ENCODE data around the gene ASCL5.

The ASCL5 gene

GRCh38 chr1:201125019-201125418 is 2.0 kb downstream of the ASCL5 start:
- no peak for DNase-seq (ENCODE audit: low spot score)
- no peak overlapping the region for H3K27ac ChIP-seq
- TF ChIP-seq, protein P1, sequence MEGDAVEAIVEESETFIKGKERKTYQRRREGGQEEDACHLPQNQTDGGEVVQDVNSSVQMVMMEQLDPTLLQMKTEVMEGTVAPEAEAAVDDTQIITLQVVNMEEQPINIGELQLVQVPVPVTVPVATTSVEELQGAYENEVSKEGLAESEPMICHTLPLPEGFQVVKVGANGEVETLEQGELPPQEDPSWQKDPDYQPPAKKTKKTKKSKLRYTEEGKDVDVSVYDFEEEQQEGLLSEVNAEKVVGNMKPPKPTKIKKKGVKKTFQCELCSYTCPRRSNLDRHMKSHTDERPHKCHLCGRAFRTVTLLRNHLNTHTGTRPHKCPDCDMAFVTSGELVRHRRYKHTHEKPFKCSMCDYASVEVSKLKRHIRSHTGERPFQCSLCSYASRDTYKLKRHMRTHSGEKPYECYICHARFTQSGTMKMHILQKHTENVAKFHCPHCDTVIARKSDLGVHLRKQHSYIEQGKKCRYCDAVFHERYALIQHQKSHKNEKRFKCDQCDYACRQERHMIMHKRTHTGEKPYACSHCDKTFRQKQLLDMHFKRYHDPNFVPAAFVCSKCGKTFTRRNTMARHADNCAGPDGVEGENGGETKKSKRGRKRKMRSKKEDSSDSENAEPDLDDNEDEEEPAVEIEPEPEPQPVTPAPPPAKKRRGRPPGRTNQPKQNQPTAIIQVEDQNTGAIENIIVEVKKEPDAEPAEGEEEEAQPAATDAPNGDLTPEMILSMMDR (IDR thresholded peaks at IDR 0.05) = no peak
- H3K4me3 ChIP-seq = no peak overlapping the region

DNA sequence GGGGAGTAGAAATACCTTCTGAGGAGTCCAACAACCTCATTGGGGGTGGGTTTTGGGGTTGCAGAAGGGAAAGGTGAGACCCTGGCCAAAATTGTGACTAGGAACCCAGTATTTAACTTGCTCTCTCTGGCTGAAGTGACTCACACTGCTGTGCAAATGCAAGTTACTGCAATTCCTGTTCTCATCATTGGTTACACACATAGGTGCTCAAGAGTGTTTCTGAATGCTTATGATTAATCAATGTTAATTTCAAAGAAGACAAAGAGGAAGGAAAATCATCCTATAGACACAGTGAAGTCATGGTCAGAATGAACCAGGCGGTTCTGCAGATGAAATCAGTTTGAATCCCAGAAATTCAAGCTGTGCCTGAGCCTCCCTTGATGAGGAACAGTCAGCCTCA is 3.1 kb downstream of the ASCL5 start:
- Histone ChIP-seq H3K4me3 (no peak overlapping the region), H3K27ac (no peak overlapping the region)
- TF ChIP-seq, protein P1 (IDR thresholded peaks at IDR 0.05) = no peak
- DNase-seq (ENCODE audit: low spot score) = no peak

GRCh38 chr1:201122321-201122957 is 4.5 kb downstream of the ASCL5 start:
- H3K27ac ChIP-seq = no peak overlapping the region
- DNase-seq (ENCODE audit: low spot score) = no peak
- TF ChIP-seq, protein P1 (IDR thresholded peaks at IDR 0.05) = no peak
- no peak overlapping the region for H3K4me3 ChIP-seq

- no peak for DNase-seq (ENCODE audit: low spot score)
- TF ChIP-seq, protein P1 (IDR thresholded peaks at IDR 0.05) = no peak
- Histone ChIP-seq H3K4me3 (no peak overlapping the region), H3K27ac (no peak overlapping the region)
Observed at GRCh38 chr1:201119206-201120197, 7.5 kb downstream of the ASCL5 start.

DNA sequence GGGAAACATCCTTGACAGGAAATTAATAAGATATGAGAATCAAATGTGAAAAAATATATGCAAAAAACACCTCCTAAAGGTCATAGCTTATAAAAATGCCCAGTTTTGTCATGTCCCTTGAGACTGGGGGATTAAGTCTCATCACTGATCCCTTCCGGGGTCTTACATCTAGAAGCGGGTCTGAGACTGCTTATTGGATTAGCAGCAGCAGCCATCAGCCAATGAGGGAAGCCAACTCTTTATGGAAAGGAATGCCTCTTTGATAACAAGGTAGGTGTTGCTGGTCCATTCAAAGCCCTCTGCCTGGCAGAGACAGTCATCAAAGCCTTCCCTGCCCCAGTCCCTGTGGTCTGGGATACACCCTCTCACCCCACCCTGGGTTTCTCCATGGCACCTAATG is 10.9 kb downstream of the ASCL5 start:
- TF ChIP-seq, protein P1 (IDR thresholded peaks at IDR 0.05) = no peak
- no peak overlapping the region for H3K27ac ChIP-seq
- no peak overlapping the region for H3K4me3 ChIP-seq
- no peak for DNase-seq (ENCODE audit: low spot score)

DNA sequence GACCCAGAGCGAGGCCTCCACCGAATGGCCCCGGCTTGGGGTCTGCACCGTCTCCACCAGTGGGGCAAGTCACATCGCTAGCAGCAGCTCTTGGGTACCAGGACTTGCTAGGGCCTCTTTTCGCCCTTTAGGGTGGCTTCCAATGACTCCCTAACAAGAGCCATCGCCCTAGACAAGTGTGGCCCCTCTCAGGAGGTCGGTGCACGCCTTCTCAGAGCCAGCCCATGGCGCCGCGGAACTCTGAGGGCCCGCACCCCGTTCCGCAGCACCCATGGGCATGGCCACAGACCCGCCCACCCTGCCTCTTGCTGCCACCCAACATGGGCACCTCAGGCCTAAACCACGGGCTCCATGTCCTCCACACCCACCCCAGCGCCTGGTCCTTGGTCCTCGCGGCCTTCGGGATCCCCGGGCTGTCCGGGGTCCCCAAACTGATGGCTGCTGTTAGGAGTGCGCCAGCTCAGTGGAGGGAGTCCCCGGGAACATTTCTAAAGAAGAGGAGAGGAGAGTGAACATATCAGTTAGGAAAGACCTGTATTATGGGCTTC is 11.5 kb downstream of the ASCL5 start:
- TF ChIP-seq, protein P1 (IDR thresholded peaks at IDR 0.05) = no peak

More for the DNA sequence above, 11.5 kb downstream of the ASCL5 start:
- Histone ChIP-seq H3K27ac (no peak overlapping the region), H3K4me3 (peak overlapping the region; percentile 88)
- DNase-seq (ENCODE audit: low spot score) = no peak

Data from coronary artery (tissue), 2 donors.